ENCODE data around the gene CFAP97D1. TPM values are rescaled to one million over a fixed set of nuclear protein-coding genes. Genes with fewer than 3 reads are reported as not detected.

Gene CFAP97D1
- polyA plus RNA-seq, 1 donor (not counting 4 experiments of a cell fraction or from before 2014, with no cell fraction given), result not detected

DNA sequence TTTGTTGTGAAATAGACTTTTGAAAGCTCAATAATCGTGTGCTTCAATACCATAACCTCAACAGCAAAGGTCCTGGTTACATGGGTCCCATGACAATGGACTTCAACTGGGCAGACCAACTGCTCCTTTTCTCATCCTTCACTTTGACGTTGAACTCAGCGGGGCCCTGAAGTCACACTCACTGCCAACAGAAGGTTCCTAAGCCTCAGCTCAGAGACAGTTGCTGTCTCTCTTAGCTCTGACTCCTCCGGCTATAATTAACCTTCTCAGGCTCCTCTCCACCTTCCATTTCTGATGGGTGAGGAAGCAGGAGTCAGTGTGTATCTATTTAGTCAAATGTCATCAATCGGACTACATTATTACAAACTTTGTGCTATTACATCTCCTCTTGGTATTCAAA lies 28.9 kb downstream of the CFAP97D1 start:
- H3K27me3 ChIP-seq (ENCODE audit: control insufficient read depth, extremely low read depth, insufficient read depth, low read length), result no peaks in the 10 kb centered on the region
- no peak for FAIRE-seq

DNA sequence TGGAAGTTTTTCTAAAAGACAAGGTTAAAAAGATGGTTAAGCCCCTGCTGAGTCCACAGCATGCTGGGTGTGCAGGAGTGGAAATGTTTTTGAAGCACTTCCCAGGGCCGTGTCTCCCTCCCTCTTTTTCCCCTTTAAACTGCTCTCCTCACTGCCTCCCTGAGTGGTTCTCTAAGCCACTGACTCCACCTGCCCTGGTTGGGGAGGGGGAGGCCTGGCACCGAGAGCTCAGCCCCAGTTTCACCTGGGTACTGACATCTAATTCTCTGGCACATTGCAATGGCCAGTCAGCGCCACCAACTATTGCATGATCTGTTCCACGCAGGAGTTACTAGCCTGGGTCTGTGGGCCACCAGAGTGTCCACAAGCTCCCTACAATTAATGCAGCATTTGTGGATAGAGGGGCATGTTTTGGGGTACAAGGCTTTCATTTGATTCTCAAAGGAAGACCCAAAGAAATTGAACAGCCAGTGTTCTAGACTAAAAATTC lies 30.0 kb downstream of the CFAP97D1 start:
- no peak overlapping the region for H3K27ac ChIP-seq (ENCODE audit: control insufficient read depth, insufficient read depth, low read length)
- dilution Hi-C loops (cut with MboI; ENCODE audit: extremely low pct_ligation_motif_present, low sequenced_read_pairs), result no loop called here
- H3K9ac ChIP-seq (ENCODE audit: control insufficient read depth, extremely low read depth, insufficient read depth, low read length), result no peak overlapping the region
- no peaks in the 10 kb centered on the region for H3K79me2 ChIP-seq (ENCODE audit: control insufficient read depth, insufficient read depth, low read length)
- FAIRE-seq, result no peak
- H3K36me3 ChIP-seq (ENCODE audit: control insufficient read depth in 2 of 2, extremely low read depth in 1 of 2, insufficient read depth in 2 of 2, low read length in 2 of 2), result peaks cover 16 to 34% of the 10 kb centered on the region in 2 experiments
- no peaks in the 10 kb centered on the region for H4K20me1 ChIP-seq (ENCODE audit: control insufficient read depth, extremely low read depth, insufficient read depth, low read length)
- no peaks in the 10 kb centered on the region for H3K9me1 ChIP-seq (ENCODE audit: control insufficient read depth, extremely low read depth, insufficient read depth, low read length)
- no peak for DNase-seq (ENCODE audit: low read depth, low spot score)
- no peak overlapping the region for H3K4me3 ChIP-seq (ENCODE audit: control insufficient read depth in 2 of 3, extremely low read depth in 1 of 3, insufficient read depth in 2 of 3, low read depth in 1 of 3, low read length in 3 of 3)
- no peak for TF ChIP-seq EZH2 (IDR thresholded peaks at IDR 0.05; ENCODE audit: low read length)
- TF ChIP-seq, protein P1, sequence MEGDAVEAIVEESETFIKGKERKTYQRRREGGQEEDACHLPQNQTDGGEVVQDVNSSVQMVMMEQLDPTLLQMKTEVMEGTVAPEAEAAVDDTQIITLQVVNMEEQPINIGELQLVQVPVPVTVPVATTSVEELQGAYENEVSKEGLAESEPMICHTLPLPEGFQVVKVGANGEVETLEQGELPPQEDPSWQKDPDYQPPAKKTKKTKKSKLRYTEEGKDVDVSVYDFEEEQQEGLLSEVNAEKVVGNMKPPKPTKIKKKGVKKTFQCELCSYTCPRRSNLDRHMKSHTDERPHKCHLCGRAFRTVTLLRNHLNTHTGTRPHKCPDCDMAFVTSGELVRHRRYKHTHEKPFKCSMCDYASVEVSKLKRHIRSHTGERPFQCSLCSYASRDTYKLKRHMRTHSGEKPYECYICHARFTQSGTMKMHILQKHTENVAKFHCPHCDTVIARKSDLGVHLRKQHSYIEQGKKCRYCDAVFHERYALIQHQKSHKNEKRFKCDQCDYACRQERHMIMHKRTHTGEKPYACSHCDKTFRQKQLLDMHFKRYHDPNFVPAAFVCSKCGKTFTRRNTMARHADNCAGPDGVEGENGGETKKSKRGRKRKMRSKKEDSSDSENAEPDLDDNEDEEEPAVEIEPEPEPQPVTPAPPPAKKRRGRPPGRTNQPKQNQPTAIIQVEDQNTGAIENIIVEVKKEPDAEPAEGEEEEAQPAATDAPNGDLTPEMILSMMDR (optimal IDR thresholded peaks at IDR 0.05 in 1 of 3, IDR thresholded peaks at IDR 0.05 in 1 of 3, conservative IDR thresholded peaks at IDR 0.05 in 1 of 3; ENCODE audit: extremely low read depth in 1 of 3, insufficient read depth in 2 of 3, low read length in 3 of 3), result no peak
- H3K4me2 ChIP-seq (ENCODE audit: control insufficient read depth, extremely low read depth, insufficient read depth, low read depth, low read length), result no peak overlapping the region
- no peaks in the 10 kb centered on the region for H3K27me3 ChIP-seq (ENCODE audit: control insufficient read depth, extremely low read depth, insufficient read depth, low read length)
- H2AFZ ChIP-seq (ENCODE audit: control insufficient read depth, low read length), result no peak overlapping the region
- H3K9me3 ChIP-seq (ENCODE audit: control insufficient read depth, low read depth, low read length), result no peaks in the 10 kb centered on the region
- peaks cover 9% of the 10 kb centered on the region for H3K4me1 ChIP-seq (ENCODE audit: control insufficient read depth, extremely low read depth, insufficient read depth, low read length)

More for the DNA sequence above, 28.9 kb downstream of the CFAP97D1 start:
- Histone ChIP-seq H3K9ac (ENCODE audit: control insufficient read depth, extremely low read depth, insufficient read depth, low read length) (no peak overlapping the region), H3K36me3 (ENCODE audit: control insufficient read depth in 2 of 2, extremely low read depth in 1 of 2, insufficient read depth in 2 of 2, low read length in 2 of 2) (peaks cover 15 to 30% of the 10 kb centered on the region in 2 experiments), H3K4me3 (ENCODE audit: control insufficient read depth in 2 of 3, extremely low read depth in 1 of 3, insufficient read depth in 2 of 3, low read depth in 1 of 3, low read length in 3 of 3) (no peak overlapping the region), H3K27ac (ENCODE audit: control insufficient read depth, insufficient read depth, low read length) (no peak overlapping the region), H3K79me2 (ENCODE audit: control insufficient read depth, insufficient read depth, low read length) (no peaks in the 10 kb centered on the region), H2AFZ (ENCODE audit: control insufficient read depth, low read length) (no peak overlapping the region), H3K9me3 (ENCODE audit: control insufficient read depth, low read depth, low read length) (no peaks in the 10 kb centered on the region), H3K4me2 (ENCODE audit: control insufficient read depth, extremely low read depth, insufficient read depth, low read depth, low read length) (no peak overlapping the region), H3K4me1 (ENCODE audit: control insufficient read depth, extremely low read depth, insufficient read depth, low read length) (no peaks in the 10 kb centered on the region), H4K20me1 (ENCODE audit: control insufficient read depth, extremely low read depth, insufficient read depth, low read length) (no peaks in the 10 kb centered on the region), H3K9me1 (ENCODE audit: control insufficient read depth, extremely low read depth, insufficient read depth, low read length) (no peaks in the 10 kb centered on the region)
- dilution Hi-C loops (cut with MboI; ENCODE audit: extremely low pct_ligation_motif_present, low sequenced_read_pairs), result no loop called here
- no peak for TF ChIP-seq EZH2 (IDR thresholded peaks at IDR 0.05; ENCODE audit: low read length)
- TF ChIP-seq, protein P1 (optimal IDR thresholded peaks at IDR 0.05 in 1 of 3, IDR thresholded peaks at IDR 0.05 in 1 of 3, conservative IDR thresholded peaks at IDR 0.05 in 1 of 3; ENCODE audit: extremely low read depth in 1 of 3, insufficient read depth in 2 of 3, low read length in 3 of 3), result no peak
- DNase-seq (ENCODE audit: low read depth, low spot score), result no peak

Data from keratinocyte (primary cell).